K562 (cell line): Measurements from ENCODE around the gene SLC26A2. TPM values are rescaled to one million over a fixed set of nuclear protein-coding genes. Genes with fewer than 3 reads are reported as not detected.

Source experiments
- DEAF1 ChIP-seq: fragments of 450-650 bp; formaldehyde crosslinking; IDR thresholded peaks from 2 replicates; pipeline ENCODE4 v1.4.0; 2020; ENCODE audit warnings: mild to moderate bottlenecking, moderate library complexity
- FOSL1 ChIP-seq: fragments of 200-800 bp; sonication (Bioruptor generic); conservative IDR thresholded peaks from 2 replicates; pipeline ENCODE4 v1.6.1; 2016; ENCODE audit warnings: missing genetic modification characterization, missing compliant biosample characterization
- NCOA1 ChIP-seq: fragments of 450-650 bp; IDR thresholded peaks from 2 replicates; pipeline ENCODE4 v1.6.1; 2016; ENCODE audit warnings: low read depth
- PBX2 ChIP-seq, 2 experiments: IDR thresholded peaks in 1 of 2; conservative IDR thresholded peaks in 1 of 2; 2 replicates each; pipeline ENCODE4 v1.6.1; 2016; ENCODE audit warnings: low read depth in 2 of 2, mild to moderate bottlenecking in 1 of 2, missing compliant biosample characterization in 1 of 2, missing genetic modification characterization in 1 of 2, moderate library complexity in 1 of 2
- RBBP5 ChIP-seq: fragments of 200-600 bp; sonication (generic); IDR thresholded peaks from 2 replicates; pipeline ENCODE4 v1.6.1; 2012; ENCODE audit warnings: borderline replicate concordance, mild to moderate bottlenecking, low read length, control low read depth, inconsistent platforms; ENCODE audit not compliant: insufficient read depth, poor library complexity, severe bottlenecking
- RBM22 ChIP-seq: fragments of 200-400 bp; formaldehyde crosslinking; IDR thresholded peaks from 2 replicates; pipeline ENCODE4 v1.6.1; 2018; ENCODE audit warnings: low read length, low read depth; ENCODE audit not compliant: poor library complexity, severe bottlenecking
- SMARCA4 ChIP-seq: fragments of 450-650 bp; IDR thresholded peaks from 2 replicates; pipeline ENCODE4 v1.6.1; 2016
- TCF7 ChIP-seq: sonication (generic); IDR thresholded peaks from 2 replicates; pipeline ENCODE4 v1.6.1; 2016; ENCODE audit warnings: antibody characterized with exemption, borderline replicate concordance
- TFE3 ChIP-seq: fragments of 450-650 bp; formaldehyde crosslinking; IDR thresholded peaks from 2 replicates; pipeline ENCODE4 v1.4.0; 2020; ENCODE audit warnings: mild to moderate bottlenecking, mixed read lengths
- ZNF121 ChIP-seq: sonication (generic); formaldehyde crosslinking; conservative IDR thresholded peaks from 2 replicates; pipeline ENCODE4 v1.8.0; 2022; ENCODE audit warnings: missing genetic modification reagents
- ZNF311 ChIP-seq: fragments of 250-450 bp; sonication (Bioruptor Pico); IDR thresholded peaks from 2 replicates; pipeline ENCODE4 v1.4.0; 2020; ENCODE audit warnings: mild to moderate bottlenecking, moderate library complexity
- polyA plus RNA-seq, 8 experiments: library from polyadenylated mRNA; depleted of rRNA in 4 of 8; stranded (reverse) in 5 of 8; unstranded in 3 of 8; fragments of >200 nt; fragmentation: Nextera tagmentation in 2 of 8; fragmentation: Illumina TruSeq in 1 of 8; extraction: Ambion mirVana in 2 of 8; extraction: Trizol in 1 of 8; gene quantifications; 2 replicates each; pipeline versions ENCODE4 v1.2.1 to v1.2.3, GENCODE V29; 2011 to 2014; ENCODE audit warnings: inconsistent platforms in 1 of 8, missing spikeins in 1 of 8
- total RNA-seq, 7 experiments: library from RNA; depleted of rRNA in 6 of 7; stranded (reverse); fragments of >200 nt in 6 of 7; fragmentation: Illumina TruSeq in 2 of 7; extraction: Trizol in 2 of 7; gene quantifications; 2 replicates each; pipeline versions ENCODE4 v1.2.1 to v1.2.3, GENCODE V29; 2011 to 2021; ENCODE audit warnings: low replicate concordance in 1 of 7

The SLC26A2 gene
- total and polyA plus RNA-seq, 9 of the 15 experiments (the other 6 are each of a cell fraction or from before 2014, with no cell fraction given) = 1.1 to 6.3 (median 3.6) TPM

GRCh38 chr5:149915392-149916260 lies 44.9 kb upstream of the SLC26A2 start (continued):
- no peak for TF ChIP-seq NCOA1
- TF ChIP-seq ZNF311 (CRISPR knock-in tag) = no peak
- 0 out of 2 replicates have a peak, but pooled peaks have one; percentile 28 for TF ChIP-seq FOSL1
- no peak for TF ChIP-seq RBM22
- no peak for TF ChIP-seq RBBP5
- TF ChIP-seq TFE3 (CRISPR knock-in tag) = peak; percentile 43; the same call in 1 of the 2 replicates
- TF ChIP-seq ZNF121 (CRISPR knock-in tag) = 0 out of 2 replicates have a peak, but pooled peaks have one; percentile 27
- TF ChIP-seq PBX2 (CRISPR knock-in tag; IDR thresholded peaks at IDR 0.05; ENCODE audit: low read depth) = no peak
- TF ChIP-seq PBX2 (tag; conservative IDR thresholded peaks at IDR 0.05; ENCODE audit: low read depth) = 0 out of 2 replicates have a peak, but pooled peaks have one; percentile 18
- TF ChIP-seq TCF7 = no peak
- TF ChIP-seq DEAF1 = no peak
- 0 out of 2 replicates have a peak, but pooled peaks have one; percentile 14 for TF ChIP-seq SMARCA4
